ENCODE results near the gene KRTAP10-11. TPM values are rescaled to one million over a fixed set of nuclear protein-coding genes. Genes with fewer than 3 reads are reported as not detected.

KRTAP10-11 gene
- polyA plus RNA-seq, 3 donors: not detected

GRCh38 chr21:44664691-44665090, 18.5 kb downstream of the KRTAP10-11 start:
- Histone ChIP-seq H3K79me2 (ENCODE audit: insufficient read depth, low read length) (no peaks in the 10 kb centered on the region), H3K4me3 (replicated peaks in 1 of 3; ENCODE audit: low read depth in 2 of 3, low read length in 3 of 3) (no peak overlapping the region), H3K27ac (ENCODE audit: low read depth in 1 of 2, low read length in 2 of 2) (no peak overlapping the region), H3K9ac (ENCODE audit: insufficient read depth, low read length, poor library complexity, severe bottlenecking) (no peak overlapping the region), H3K27me3 (ENCODE audit: control insufficient read depth in 2 of 2, insufficient read depth in 2 of 2, low read length in 2 of 2) (no peaks in the 10 kb centered on the region), H4K20me1 (ENCODE audit: insufficient read depth, low read length) (no peaks in the 10 kb centered on the region), H3K36me3 (replicated peaks in 1 of 2; ENCODE audit: control insufficient read depth in 1 of 2, insufficient read depth in 2 of 2, low read length in 2 of 2) (no peaks in the 10 kb centered on the region), H3K9me3 (replicated peaks in 1 of 2; ENCODE audit: control insufficient read depth in 1 of 2, insufficient read depth in 1 of 2, low read length in 2 of 2) (peaks cover 0 to 18% of the 10 kb centered on the region in 2 donors), H3K4me2 (replicated peaks; ENCODE audit: extremely low read depth, low read length, poor library complexity, severe bottlenecking) (no peak overlapping the region), H3K4me1 (ENCODE audit: control insufficient read depth in 1 of 2, insufficient read depth in 2 of 2, low read length in 2 of 2) (no peaks in the 10 kb centered on the region), H2AFZ (ENCODE audit: insufficient read depth, low read depth, low read length, poor library complexity, severe bottlenecking) (no peak overlapping the region)
- Mint-ChIP-seq H3K36me3 (no peaks in the 10 kb centered on the region), H3K9me3 (peaks cover 8 to 29% (median 26%) of the 10 kb centered on the region in 7 donors), H3K27ac (no peak overlapping the region), H3K4me1 (no peaks in the 10 kb centered on the region), H3K4me3 (no peak overlapping the region), H3K27me3 (ENCODE audit: low read depth in 3 of 3) (peaks cover 4 to 20% (median 5%) of the 10 kb centered on the region in 3 donors)
- intact Hi-C loops (cut with micrococcal nuclease): no loop called here
- no peak for TF ChIP-seq CTCF (IDR thresholded peaks at IDR 0.05)
- no peak for DNase-seq
- 96% methylated on average over 3 of the region's 5 CpGs for WGBS (ENCODE audit: insufficient coverage)

- Histone ChIP-seq H3K9me3 (replicated peaks in 1 of 2; ENCODE audit: control insufficient read depth in 1 of 2, insufficient read depth in 1 of 2, low read length in 2 of 2) (peaks cover 13 to 31% of the 10 kb centered on the region in 2 donors), H3K36me3 (replicated peaks in 1 of 2; ENCODE audit: control insufficient read depth in 1 of 2, insufficient read depth in 2 of 2, low read length in 2 of 2) (no peaks in the 10 kb centered on the region), H3K79me2 (ENCODE audit: insufficient read depth, low read length) (no peaks in the 10 kb centered on the region), H3K9ac (ENCODE audit: insufficient read depth, low read length, poor library complexity, severe bottlenecking) (no peak within 1 kb of the TSS), H3K27ac (ENCODE audit: low read depth in 1 of 2, low read length in 2 of 2) (no peak within 1 kb of the TSS), H2AFZ (ENCODE audit: insufficient read depth, low read depth, low read length, poor library complexity, severe bottlenecking) (no peak within 1 kb of the TSS), H3K4me3 (replicated peaks in 1 of 3; ENCODE audit: low read depth in 2 of 3, low read length in 3 of 3) (no peak within 1 kb of the TSS), H3K4me2 (replicated peaks; ENCODE audit: extremely low read depth, low read length, poor library complexity, severe bottlenecking) (no peak within 1 kb of the TSS), H4K20me1 (ENCODE audit: insufficient read depth, low read length) (no peaks in the 10 kb centered on the region), H3K27me3 (ENCODE audit: control insufficient read depth in 2 of 2, insufficient read depth in 2 of 2, low read length in 2 of 2) (no peaks in the 10 kb centered on the region), H3K4me1 (ENCODE audit: control insufficient read depth in 1 of 2, insufficient read depth in 2 of 2, low read length in 2 of 2) (no peaks in the 10 kb centered on the region)
- Mint-ChIP-seq H3K4me3 (no peak within 1 kb of the TSS), H3K36me3 (no peaks in the 10 kb centered on the region), H3K4me1 (no peaks in the 10 kb centered on the region), H3K27me3 (ENCODE audit: low read depth in 3 of 3) (peaks cover 3 to 19% (median 8%) of the 10 kb centered on the region in 3 donors), H3K27ac (no peak within 1 kb of the TSS), H3K9me3 (peaks cover 18 to 40% (median 27%) of the 10 kb centered on the region in 7 donors)
- TF ChIP-seq CTCF (IDR thresholded peaks at IDR 0.05): no peak
- WGBS (ENCODE audit: insufficient coverage): 82% methylated on average over 13 of the region's 19 CpGs
- intact Hi-C loops (cut with micrococcal nuclease): no loop called here
- DNase-seq: no peak
Measured at GRCh38 chr21:44666401-44667320, 20.4 kb downstream of the KRTAP10-11 start, which contains the start of gene KRTAP12-2. Gene KRTAP12-2 (minus strand): TSS chr21:44666927. CDS start chr21:44666886, 41 bp downstream.
